ENCODE measurements around the gene OTUB2. TPM values are rescaled to one million over a fixed set of nuclear protein-coding genes. Genes with fewer than 3 reads are reported as not detected.

Gene OTUB2
- total RNA-seq, 1 experiment from 2014 or later = 0.55 TPM

GRCh38 chr14:93993382-93993781 is 32.8 kb upstream of the OTUB2 start:
- Histone ChIP-seq H3K27me3 (ENCODE audit: insufficient read depth, low read depth) (no peaks in the 10 kb centered on the region), H3K4me1 (replicated peaks; ENCODE audit: insufficient read depth) (no peaks in the 10 kb centered on the region), H3K9me2 (ENCODE audit: insufficient read depth) (no peaks in the 10 kb centered on the region), H4K20me1 (ENCODE audit: insufficient read depth) (no peaks in the 10 kb centered on the region), H3K79me2 (ENCODE audit: low read depth) (no peaks in the 10 kb centered on the region), H3K9me3 (ENCODE audit: insufficient read depth, low read depth) (no peaks in the 10 kb centered on the region), H3F3A (ENCODE audit: insufficient read depth, low read depth) (no peaks in the 10 kb centered on the region), H3K36me3 (ENCODE audit: low read depth) (no peaks in the 10 kb centered on the region), H2AFZ (no peak overlapping the region), H3K4me3 (no peak overlapping the region), H3K4me2 (no peak overlapping the region), H3K27ac (no peak overlapping the region)
- BruUV-seq (replicated peaks) = no TSS peak
- TF ChIP-seq EZH2 (IDR thresholded peaks at IDR 0.05; ENCODE audit: low read depth) (no peak), CTCF (conservative IDR thresholded peaks at IDR 0.05) (no peak)
- no peak for DNase-seq
- POLR2A ChIA-PET (ENCODE audit: unreplicated experiment) = no interaction called here
- CTCF ChIA-PET = no interaction called here
- intact Hi-C loops (cut with micrococcal nuclease; ENCODE audit: unreplicated experiment) = no loop called here

- Histone ChIP-seq H2AFZ (no peak overlapping the region), H3K27me3 (ENCODE audit: insufficient read depth, low read depth) (no peaks in the 10 kb centered on the region), H3F3A (ENCODE audit: insufficient read depth, low read depth) (no peaks in the 10 kb centered on the region), H3K4me3 (no peak overlapping the region), H3K4me1 (replicated peaks; ENCODE audit: insufficient read depth) (no peaks in the 10 kb centered on the region), H4K20me1 (ENCODE audit: insufficient read depth) (no peaks in the 10 kb centered on the region), H3K79me2 (ENCODE audit: low read depth) (no peaks in the 10 kb centered on the region), H3K4me2 (no peak overlapping the region), H3K9me3 (ENCODE audit: insufficient read depth, low read depth) (no peaks in the 10 kb centered on the region), H3K27ac (no peak overlapping the region), H3K36me3 (ENCODE audit: low read depth) (no peaks in the 10 kb centered on the region), H3K9me2 (ENCODE audit: insufficient read depth) (no peaks in the 10 kb centered on the region)
- no TSS peak for BruUV-seq (replicated peaks)
- intact Hi-C loops (cut with micrococcal nuclease; ENCODE audit: unreplicated experiment) = no loop called here
- no peak for TF ChIP-seq EZH2 (IDR thresholded peaks at IDR 0.05; ENCODE audit: low read depth)
- DNase-seq = peak in 1 of 2 experiments; percentile 43
- ChIA-PET POLR2A (ENCODE audit: unreplicated experiment) (no interaction called here), CTCF (interaction anchor here (0.5 kb wide), 1 partner anchor 719 kb away, joined by 3 read pairs; no protein-coding TSS in a partner anchor)
These were observed 31.0 kb upstream of the OTUB2 start for GRCh38 chr14:93994919-93995682.

GRCh38 chr14:93996130-93996695 is 29.9 kb upstream of the OTUB2 start:
- no peak for DNase-seq
- Histone ChIP-seq H3F3A (ENCODE audit: insufficient read depth, low read depth) (no peaks in the 10 kb centered on the region), H3K4me3 (no peak overlapping the region), H3K27me3 (ENCODE audit: insufficient read depth, low read depth) (no peaks in the 10 kb centered on the region), H3K9me2 (ENCODE audit: insufficient read depth) (no peaks in the 10 kb centered on the region), H3K4me2 (no peak overlapping the region), H3K79me2 (ENCODE audit: low read depth) (no peaks in the 10 kb centered on the region), H2AFZ (no peak overlapping the region), H3K27ac (no peak overlapping the region), H4K20me1 (ENCODE audit: insufficient read depth) (no peaks in the 10 kb centered on the region), H3K4me1 (replicated peaks; ENCODE audit: insufficient read depth) (no peaks in the 10 kb centered on the region), H3K36me3 (ENCODE audit: low read depth) (no peaks in the 10 kb centered on the region), H3K9me3 (ENCODE audit: insufficient read depth, low read depth) (no peaks in the 10 kb centered on the region)
- TF ChIP-seq CTCF (conservative IDR thresholded peaks at IDR 0.05) = no peak
- no peak for TF ChIP-seq EZH2 (IDR thresholded peaks at IDR 0.05; ENCODE audit: low read depth)
- ChIA-PET POLR2A (ENCODE audit: unreplicated experiment) (no interaction called here), CTCF (no interaction called here)
- intact Hi-C loops (cut with micrococcal nuclease; ENCODE audit: unreplicated experiment) = no loop called here
- BruUV-seq (replicated peaks) = no TSS peak
